H1 (cell line): ENCODE results near the gene KTN1. TPM values are rescaled to one million over a fixed set of nuclear protein-coding genes. Genes with fewer than 3 reads are reported as not detected.

ENCODE experiments used
- CHD1 ChIP-seq: IDR thresholded peaks from 2 replicates; pipeline ENCODE4 v1.6.1; 2012; ENCODE audit warnings: low read depth, low read length, improper control_type of control experiment
- CHD7 ChIP-seq: fragments of 300-600 bp; sonication (generic); IDR thresholded peaks from 2 replicates; pipeline ENCODE4 v1.7.1; 2012; ENCODE audit warnings: low read length, moderate library complexity, mild to moderate bottlenecking, inconsistent platforms; ENCODE audit not compliant: insufficient replicate concordance
- SAP30 ChIP-seq: fragments of 300-600 bp; sonication (generic); IDR thresholded peaks from 2 replicates; pipeline ENCODE4 v1.7.1; 2012; ENCODE audit warnings: low read length, moderate library complexity, mild to moderate bottlenecking, inconsistent platforms; ENCODE audit not compliant: insufficient read depth, insufficient replicate concordance
- polyA plus RNA-seq, 7 experiments: library from polyadenylated mRNA; depleted of rRNA in 3 of 7; stranded (reverse) in 5 of 7; unstranded in 2 of 7; fragments of >200 nt in 5 of 7; fragments of 200-250 nt in 2 of 7; gene quantifications; 1 replicate in 5 of 7; 2 replicates in 1 of 7; 4 replicates in 1 of 7; pipeline versions ENCODE4 v1.2.1 to v1.2.3, GENCODE V29; 2011 to 2013; ENCODE audit warnings: missing spikeins in 2 of 7, mixed read lengths in 2 of 7
- total RNA-seq: library from RNA; stranded (reverse); fragmentation: NEBNext Ultra II Directional; extraction: Animal tissue kit (Norgen Biotek cat#: 25700); gene quantifications from 2 replicates; pipeline ENCODE4 v1.2.1, GENCODE V29; 2021

Gene KTN1
- total and polyA plus RNA-seq, 2 of the 8 experiments (the other 6 are each of a cell fraction or from before 2014, with no cell fraction given), result 15.4 to 151 TPM

- TF ChIP-seq CHD7 (no peak), CHD1 (no peak), SAP30 (no peak)
- TF ChIP-seq, all 59 proteins: peak for 0
Measured at GRCh38 chr14:55539975-55540374, 40.0 kb upstream of the KTN1 start (continued).
